ENCODE results near the gene PKMYT1.

DNA sequence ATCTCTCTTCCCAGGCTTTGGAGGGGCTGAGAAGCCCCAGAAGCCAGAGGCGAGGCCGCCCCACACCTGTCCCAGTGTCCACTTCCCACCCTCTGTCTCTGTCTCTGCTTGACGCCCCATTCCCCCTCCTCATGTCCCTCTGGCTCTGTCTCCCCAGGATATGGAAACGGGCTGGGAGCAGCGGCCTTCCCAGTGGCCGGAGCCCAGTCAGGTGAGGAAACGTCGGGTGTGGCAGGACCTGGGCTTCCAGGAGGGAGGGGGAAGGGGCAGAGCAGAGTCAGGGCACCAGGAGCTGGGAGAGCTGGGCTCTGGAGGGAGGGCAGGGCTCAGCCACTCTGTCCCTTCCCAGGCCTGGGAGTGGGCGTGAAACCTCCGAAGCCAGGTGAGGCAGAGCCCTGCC, 10.6 kb upstream of the PKMYT1 start:
- TF ChIP-seq, protein P1, sequence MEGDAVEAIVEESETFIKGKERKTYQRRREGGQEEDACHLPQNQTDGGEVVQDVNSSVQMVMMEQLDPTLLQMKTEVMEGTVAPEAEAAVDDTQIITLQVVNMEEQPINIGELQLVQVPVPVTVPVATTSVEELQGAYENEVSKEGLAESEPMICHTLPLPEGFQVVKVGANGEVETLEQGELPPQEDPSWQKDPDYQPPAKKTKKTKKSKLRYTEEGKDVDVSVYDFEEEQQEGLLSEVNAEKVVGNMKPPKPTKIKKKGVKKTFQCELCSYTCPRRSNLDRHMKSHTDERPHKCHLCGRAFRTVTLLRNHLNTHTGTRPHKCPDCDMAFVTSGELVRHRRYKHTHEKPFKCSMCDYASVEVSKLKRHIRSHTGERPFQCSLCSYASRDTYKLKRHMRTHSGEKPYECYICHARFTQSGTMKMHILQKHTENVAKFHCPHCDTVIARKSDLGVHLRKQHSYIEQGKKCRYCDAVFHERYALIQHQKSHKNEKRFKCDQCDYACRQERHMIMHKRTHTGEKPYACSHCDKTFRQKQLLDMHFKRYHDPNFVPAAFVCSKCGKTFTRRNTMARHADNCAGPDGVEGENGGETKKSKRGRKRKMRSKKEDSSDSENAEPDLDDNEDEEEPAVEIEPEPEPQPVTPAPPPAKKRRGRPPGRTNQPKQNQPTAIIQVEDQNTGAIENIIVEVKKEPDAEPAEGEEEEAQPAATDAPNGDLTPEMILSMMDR (conservative IDR thresholded peaks at IDR 0.05; ENCODE audit: low read length): no peak
- TF ChIP-seq EZH2phosphoT487 (IDR thresholded peaks at IDR 0.05; ENCODE audit: borderline replicate concordance): no peak
